ENCODE results near the gene CORO2A. TPM values are rescaled to one million over a fixed set of nuclear protein-coding genes. Genes with fewer than 3 reads are reported as not detected.
"Not testable (repeated sequence)": the region's sequence is repeated elsewhere in the genome, so short reads cannot be mapped to it uniquely, and the experiment has no call there.

CORO2A gene
- polyA plus RNA-seq, 1 of the 3 experiments (the other 2 are of a cell fraction), result 2.3 TPM

DNA sequence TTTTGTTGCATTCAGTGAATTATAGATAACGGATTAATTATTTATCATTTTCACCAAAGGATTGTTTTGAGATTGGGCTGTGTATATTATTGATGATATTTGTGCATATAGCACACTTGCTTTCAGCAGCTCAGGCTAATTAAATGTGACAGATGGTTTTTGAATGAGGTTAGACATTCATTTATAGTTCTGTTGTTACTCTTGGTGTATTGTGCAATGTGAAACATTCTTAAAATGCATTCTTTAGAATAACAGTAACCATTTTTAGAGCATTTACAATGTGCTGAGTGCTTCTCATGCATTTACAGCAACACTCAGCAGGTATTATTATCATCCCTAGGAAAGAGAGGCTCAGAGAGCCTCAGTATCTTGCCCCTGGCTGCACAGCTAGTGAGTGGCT is 112.1 kb downstream of the CORO2A start:
- no peak overlapping the region for H2AFZ ChIP-seq (ENCODE audit: low read depth)
- TF ChIP-seq, protein P1, sequence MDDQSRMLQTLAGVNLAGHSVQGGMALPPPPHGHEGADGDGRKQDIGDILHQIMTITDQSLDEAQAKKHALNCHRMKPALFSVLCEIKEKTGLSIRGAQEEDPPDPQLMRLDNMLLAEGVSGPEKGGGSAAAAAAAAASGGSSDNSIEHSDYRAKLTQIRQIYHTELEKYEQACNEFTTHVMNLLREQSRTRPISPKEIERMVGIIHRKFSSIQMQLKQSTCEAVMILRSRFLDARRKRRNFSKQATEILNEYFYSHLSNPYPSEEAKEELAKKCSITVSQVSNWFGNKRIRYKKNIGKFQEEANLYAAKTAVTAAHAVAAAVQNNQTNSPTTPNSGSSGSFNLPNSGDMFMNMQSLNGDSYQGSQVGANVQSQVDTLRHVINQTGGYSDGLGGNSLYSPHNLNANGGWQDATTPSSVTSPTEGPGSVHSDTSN (IDR thresholded peaks at IDR 0.05), result peak; percentile 39; the same call in 1 of the 2 replicates
- no peak for TF ChIP-seq TCF12 (IDR thresholded peaks at IDR 0.05)
- no peak overlapping the region for H3K4me3 ChIP-seq (ENCODE audit: low read depth in 2 of 2, low read length in 1 of 2)
- no peaks in the 10 kb centered on the region for H4K20me1 ChIP-seq (ENCODE audit: insufficient read depth)
- H3K9me3 ChIP-seq, result no peaks in the 10 kb centered on the region
- no peak overlapping the region for H3K27ac ChIP-seq (ENCODE audit: low read depth in 2 of 2, low read length in 1 of 2)
- WGBS (ENCODE audit: low lambda C conversion rate), result 89% methylated on average over 1 of the region's 1 CpG
- ChIA-PET POLR2A (no interaction called here), CTCF (interaction anchor here (0.7 to 1.4 kb wide), 4 partner anchors 25 to 710 kb away, joined by 3 to 6 read pairs (median 3); partner anchors contain the start of gene TBC1D2)
- H3K4me1 ChIP-seq (ENCODE audit: control insufficient read depth in 1 of 2, insufficient read depth in 2 of 2, low read depth in 1 of 2, low read length in 1 of 2), result peaks cover 3 to 5% of the 10 kb centered on the region in 2 experiments; a peak in 2 of 4 replicates
- H3K9ac ChIP-seq, result no peak overlapping the region
- H3K79me2 ChIP-seq (ENCODE audit: insufficient read depth), result no peaks in the 10 kb centered on the region
- H3K36me3 ChIP-seq (replicated peaks in 1 of 2; ENCODE audit: control insufficient read depth in 1 of 2, insufficient read depth in 2 of 2, low read length in 1 of 2), result peaks cover 20 to 41% of the 10 kb centered on the region in 2 experiments
- H3K27me3 ChIP-seq (ENCODE audit: insufficient read depth), result no peaks in the 10 kb centered on the region
- no peak for DNase-seq
- H3F3A ChIP-seq (replicated peaks; ENCODE audit: insufficient read depth), result peaks cover 2% of the 10 kb centered on the region
- no peaks in the 10 kb centered on the region for H3K9me2 ChIP-seq
- H3K4me2 ChIP-seq, result no peak overlapping the region

DNA sequence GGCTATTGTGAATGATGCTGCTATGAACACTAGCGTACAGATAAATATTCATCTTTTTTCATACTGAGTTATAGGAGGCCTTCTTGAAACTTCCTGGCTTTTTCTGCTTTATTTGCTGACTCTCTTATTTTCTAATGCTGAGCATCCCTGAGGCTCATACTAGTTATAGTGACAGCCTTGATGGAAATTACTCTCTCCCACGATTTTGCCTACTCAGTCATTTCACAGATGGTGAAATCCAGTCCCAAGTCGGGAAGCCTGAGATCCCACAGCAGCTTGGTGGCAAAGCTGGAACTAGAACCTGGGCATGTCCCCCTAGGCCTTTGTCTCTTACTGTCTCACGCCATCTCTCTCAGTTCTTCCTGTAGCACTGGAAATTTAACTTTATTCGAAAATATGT is 113.5 kb downstream of the CORO2A start:
- H3K9me2 ChIP-seq, result no peaks in the 10 kb centered on the region
- no peak for TF ChIP-seq YY1 (IDR thresholded peaks at IDR 0.05; ENCODE audit: low read depth)
- TF ChIP-seq EP300 (IDR thresholded peaks at IDR 0.05; ENCODE audit: borderline replicate concordance in 1 of 2, low read depth in 1 of 2, low read length in 1 of 2), result no peak
- no peak for TF ChIP-seq MXI1 (IDR thresholded peaks at IDR 0.05; ENCODE audit: low read depth, low read length)
- TF ChIP-seq, protein P1 (IDR thresholded peaks at IDR 0.05), result no peak
- no peak for TF ChIP-seq EZH2phosphoT487 (IDR thresholded peaks at IDR 0.05; ENCODE audit: borderline replicate concordance, low read depth)
- TF ChIP-seq, protein P2, sequence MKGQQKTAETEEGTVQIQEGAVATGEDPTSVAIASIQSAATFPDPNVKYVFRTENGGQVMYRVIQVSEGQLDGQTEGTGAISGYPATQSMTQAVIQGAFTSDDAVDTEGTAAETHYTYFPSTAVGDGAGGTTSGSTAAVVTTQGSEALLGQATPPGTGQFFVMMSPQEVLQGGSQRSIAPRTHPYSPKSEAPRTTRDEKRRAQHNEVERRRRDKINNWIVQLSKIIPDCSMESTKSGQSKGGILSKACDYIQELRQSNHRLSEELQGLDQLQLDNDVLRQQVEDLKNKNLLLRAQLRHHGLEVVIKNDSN (IDR thresholded peaks at IDR 0.05; ENCODE audit: borderline replicate concordance, low read depth), result no peak
- no peak for TF ChIP-seq FOSL2 (IDR thresholded peaks at IDR 0.05; ENCODE audit: borderline replicate concordance, low read depth)
- TF ChIP-seq NRF1 (IDR thresholded peaks at IDR 0.05; ENCODE audit: low read depth, low read length), result no peak
- no peak for TF ChIP-seq CTCF (IDR thresholded peaks at IDR 0.05)
- no peak for TF ChIP-seq NFIC (IDR thresholded peaks at IDR 0.05; ENCODE audit: borderline replicate concordance)
- no peak for TF ChIP-seq TAF1 (IDR thresholded peaks at IDR 0.05; ENCODE audit: borderline replicate concordance, low read depth, low read length)
- no peak for TF ChIP-seq JUND (IDR thresholded peaks at IDR 0.05)
- no peak for TF ChIP-seq GABPA (IDR thresholded peaks at IDR 0.05; ENCODE audit: low read depth)
- no peak for TF ChIP-seq TCF12 (IDR thresholded peaks at IDR 0.05)
- TF ChIP-seq TEAD4 (IDR thresholded peaks at IDR 0.05; ENCODE audit: borderline replicate concordance, insufficient read depth), result no peak
- TF ChIP-seq, protein P3, sequence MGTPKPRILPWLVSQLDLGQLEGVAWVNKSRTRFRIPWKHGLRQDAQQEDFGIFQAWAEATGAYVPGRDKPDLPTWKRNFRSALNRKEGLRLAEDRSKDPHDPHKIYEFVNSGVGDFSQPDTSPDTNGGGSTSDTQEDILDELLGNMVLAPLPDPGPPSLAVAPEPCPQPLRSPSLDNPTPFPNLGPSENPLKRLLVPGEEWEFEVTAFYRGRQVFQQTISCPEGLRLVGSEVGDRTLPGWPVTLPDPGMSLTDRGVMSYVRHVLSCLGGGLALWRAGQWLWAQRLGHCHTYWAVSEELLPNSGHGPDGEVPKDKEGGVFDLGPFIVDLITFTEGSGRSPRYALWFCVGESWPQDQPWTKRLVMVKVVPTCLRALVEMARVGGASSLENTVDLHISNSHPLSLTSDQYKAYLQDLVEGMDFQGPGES (IDR thresholded peaks at IDR 0.05; ENCODE audit: low read depth, low read length), result no peak
- WGBS (ENCODE audit: low lambda C conversion rate), result 76% methylated on average over 5 of the region's 5 CpGs
- H3K4me3 ChIP-seq (ENCODE audit: low read depth in 2 of 2, low read length in 1 of 2), result no peak overlapping the region
- POLR2A ChIA-PET, result interaction anchor here (1.0 kb wide), 1 partner anchor 178 kb away, joined by 4 read pairs; no protein-coding TSS in a partner anchor
- peaks cover 20 to 35% of the 10 kb centered on the region in 2 experiments for H3K36me3 ChIP-seq (replicated peaks in 1 of 2; ENCODE audit: control insufficient read depth in 1 of 2, insufficient read depth in 2 of 2, low read length in 1 of 2)
- no peaks in the 10 kb centered on the region for H4K20me1 ChIP-seq (ENCODE audit: insufficient read depth)
- H3F3A ChIP-seq (replicated peaks; ENCODE audit: insufficient read depth), result peaks cover 3% of the 10 kb centered on the region
- H3K9ac ChIP-seq, result no peak overlapping the region
- no peak for DNase-seq
- peaks cover 3 to 5% of the 10 kb centered on the region in 2 experiments; a peak in 2 of 4 replicates for H3K4me1 ChIP-seq (ENCODE audit: control insufficient read depth in 1 of 2, insufficient read depth in 2 of 2, low read depth in 1 of 2, low read length in 1 of 2)
- no peak overlapping the region for H3K4me2 ChIP-seq
- no peaks in the 10 kb centered on the region for H3K9me3 ChIP-seq
- CTCF ChIA-PET, result interaction anchor here (0.7 to 1.4 kb wide), 3 partner anchors 17 to 156 kb away, joined by 3 to 4 read pairs (median 3); partner anchors contain the start of gene TRMO
- no peak overlapping the region for H2AFZ ChIP-seq (ENCODE audit: low read depth)
- no peaks in the 10 kb centered on the region for H3K27me3 ChIP-seq (ENCODE audit: insufficient read depth)
- H3K79me2 ChIP-seq (ENCODE audit: insufficient read depth), result no peaks in the 10 kb centered on the region; the same call in 1 of the 2 replicates
- no peak overlapping the region for H3K27ac ChIP-seq (ENCODE audit: low read depth in 2 of 2, low read length in 1 of 2)

GRCh38 chr9:98076514-98076890 is 115.9 kb downstream of the CORO2A start:
- H3K4me2 ChIP-seq; H4K20me1 ChIP-seq (ENCODE audit: insufficient read depth); H3K9me2 ChIP-seq; H3K4me3 ChIP-seq (ENCODE audit: low read depth in 2 of 2, low read length in 1 of 2); DNase-seq; H2AFZ ChIP-seq (ENCODE audit: low read depth); H3K4me1 ChIP-seq (ENCODE audit: control insufficient read depth in 1 of 2, insufficient read depth in 2 of 2, low read depth in 1 of 2, low read length in 1 of 2); H3K27ac ChIP-seq (ENCODE audit: low read depth in 2 of 2, low read length in 1 of 2); H3K27me3 ChIP-seq (ENCODE audit: insufficient read depth); H3F3A ChIP-seq (replicated peaks; ENCODE audit: insufficient read depth); H3K9me3 ChIP-seq; H3K79me2 ChIP-seq (ENCODE audit: insufficient read depth); POLR2A ChIA-PET; H3K9ac ChIP-seq: not testable (repeated sequence)
- CTCF ChIA-PET, result interaction anchor here (0.6 to 2.2 kb wide), 5 partner anchors 129 to 187 kb away, joined by 3 to 10 read pairs (median 5); no protein-coding TSS in a partner anchor
- peaks cover 17 to 19% of the 10 kb centered on the region in 2 experiments for H3K36me3 ChIP-seq (replicated peaks in 1 of 2; ENCODE audit: control insufficient read depth in 1 of 2, insufficient read depth in 2 of 2, low read length in 1 of 2)
- 98% methylated on average over 8 of the region's 8 CpGs for WGBS (ENCODE audit: low lambda C conversion rate)
